ENCODE measurements around the gene WDR7.

WDR7 gene

GRCh38 chr18:56804395-56804794 lies 153.2 kb downstream of the WDR7 start:
- no peak for DNase-seq (ENCODE audit: low spot score)

- no peak for DNase-seq (ENCODE audit: low spot score)
Observed at GRCh38 chr18:56807901-56808300, 156.7 kb downstream of the WDR7 start.

- no peak for DNase-seq (ENCODE audit: low spot score)
Observed at GRCh38 chr18:56812674-56813073, 161.5 kb downstream of the WDR7 start.

DNA sequence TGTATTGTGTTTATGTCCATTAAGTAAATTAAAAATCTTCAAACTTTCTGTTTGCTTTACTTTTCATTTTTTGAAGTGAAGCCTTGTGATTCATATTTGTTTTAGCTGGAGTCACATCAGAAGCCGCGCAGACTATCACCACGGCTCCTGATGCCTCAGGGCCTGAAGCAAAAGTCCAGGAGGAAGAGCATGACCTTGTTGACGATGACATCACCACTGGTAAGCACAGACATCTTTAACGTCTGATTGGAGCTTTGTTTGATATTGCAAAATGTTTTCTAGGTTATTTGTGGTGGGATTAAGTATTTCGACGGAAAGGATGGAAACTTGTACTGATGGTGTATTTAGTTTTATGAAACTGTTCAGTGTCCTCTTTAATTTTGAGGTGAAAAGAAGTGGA lies 164.8 kb downstream of the WDR7 start:
- no peak for DNase-seq (ENCODE audit: low spot score)

DNA sequence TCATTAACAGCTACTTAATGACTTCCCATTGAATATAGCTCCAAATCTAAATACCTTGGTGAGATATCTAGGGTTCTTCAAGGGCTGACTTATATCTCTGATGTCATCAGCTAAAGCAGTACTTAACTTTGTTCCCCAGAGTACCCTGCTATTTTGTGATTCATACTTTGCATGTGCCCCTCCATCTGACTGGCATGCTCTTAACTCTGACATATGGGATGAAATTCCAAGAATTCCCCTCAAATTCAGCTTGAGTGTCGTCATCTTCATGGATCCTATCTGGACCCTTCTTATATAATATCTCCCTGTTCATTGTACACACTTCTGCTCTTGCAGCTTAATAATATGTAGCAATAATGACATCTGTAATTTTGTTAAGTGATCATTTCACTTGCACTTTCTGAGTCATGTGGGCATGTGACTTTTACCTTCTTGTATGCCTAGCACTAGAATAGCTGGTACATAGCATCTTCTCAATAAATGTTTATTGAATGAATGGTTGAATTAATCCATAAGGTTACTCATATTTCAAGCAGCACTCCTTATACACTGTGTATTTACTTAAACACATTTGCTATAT lies 172.9 kb downstream of the WDR7 start:
- DNase-seq (ENCODE audit: low spot score) = no peak

DNA sequence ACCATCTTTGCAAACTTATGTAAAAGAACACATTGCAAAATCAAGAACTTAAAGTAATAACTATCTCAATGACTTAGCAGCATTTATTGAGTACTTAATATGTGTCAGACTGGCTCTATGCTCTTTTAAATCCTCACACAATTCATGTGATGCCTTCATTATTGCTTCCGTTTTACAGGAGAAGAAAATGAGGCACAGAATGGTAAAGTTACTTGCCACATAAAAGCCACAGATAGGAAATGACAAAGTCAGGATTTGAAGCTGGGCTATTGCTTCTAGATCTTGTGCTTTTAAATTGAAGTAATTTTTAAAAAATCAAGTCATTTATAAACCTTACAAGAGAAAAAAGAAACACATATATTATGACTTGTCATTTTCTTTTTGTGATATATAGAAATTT lies 174.2 kb downstream of the WDR7 start:
- DNase-seq (ENCODE audit: low spot score) = no peak

GRCh38 chr18:56825878-56826277 lies 174.7 kb downstream of the WDR7 start:
- DNase-seq (ENCODE audit: low spot score) = no peak

- no peak for DNase-seq (ENCODE audit: low spot score)
Observed at GRCh38 chr18:56831988-56832387, 180.8 kb downstream of the WDR7 start.

DNA sequence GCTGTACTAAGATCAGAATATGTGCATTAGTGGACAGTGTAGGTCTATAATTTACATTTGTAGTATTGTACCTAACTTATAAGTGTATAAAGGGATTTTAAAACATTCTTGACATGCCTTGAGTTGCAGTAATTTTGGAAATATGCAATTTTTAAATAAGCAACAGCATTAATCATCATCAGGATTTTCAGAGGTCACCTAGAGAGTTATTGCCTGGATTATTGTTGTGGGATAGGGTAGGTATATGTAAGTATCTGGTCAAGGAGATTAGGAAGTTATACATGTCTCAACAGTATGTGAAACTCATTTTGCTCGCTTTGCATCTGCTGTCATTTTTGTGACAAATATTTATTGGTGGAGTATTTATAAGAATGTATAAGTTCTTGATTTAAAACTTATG lies 184.2 kb downstream of the WDR7 start:
- no peak for DNase-seq (ENCODE audit: low spot score)

- DNase-seq (ENCODE audit: low spot score) = no peak
Observed at GRCh38 chr18:56836173-56836572, 185.0 kb downstream of the WDR7 start.

DNA sequence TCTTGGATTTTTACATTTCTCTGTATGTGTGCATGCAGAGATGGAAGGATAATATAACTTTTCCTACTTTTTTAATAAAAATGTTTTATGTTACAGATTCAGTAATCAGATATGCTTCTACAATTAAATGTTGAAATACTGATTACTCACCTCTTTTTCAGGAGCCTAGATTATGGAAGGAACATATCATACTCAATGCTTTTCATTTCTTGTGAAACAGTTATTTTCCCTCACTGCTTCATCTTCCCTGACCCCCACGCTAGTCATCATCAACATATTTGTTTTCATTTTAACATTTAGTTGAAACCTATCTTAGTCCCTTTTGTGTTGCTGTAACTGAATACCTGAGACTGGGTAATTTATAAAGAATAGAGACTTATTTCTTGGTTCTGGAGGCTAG lies 190.7 kb downstream of the WDR7 start:
- DNase-seq (ENCODE audit: low spot score) = no peak

GRCh38 chr18:56843241-56843640 lies 192.1 kb downstream of the WDR7 start:
- DNase-seq (ENCODE audit: low spot score) = no peak

DNA sequence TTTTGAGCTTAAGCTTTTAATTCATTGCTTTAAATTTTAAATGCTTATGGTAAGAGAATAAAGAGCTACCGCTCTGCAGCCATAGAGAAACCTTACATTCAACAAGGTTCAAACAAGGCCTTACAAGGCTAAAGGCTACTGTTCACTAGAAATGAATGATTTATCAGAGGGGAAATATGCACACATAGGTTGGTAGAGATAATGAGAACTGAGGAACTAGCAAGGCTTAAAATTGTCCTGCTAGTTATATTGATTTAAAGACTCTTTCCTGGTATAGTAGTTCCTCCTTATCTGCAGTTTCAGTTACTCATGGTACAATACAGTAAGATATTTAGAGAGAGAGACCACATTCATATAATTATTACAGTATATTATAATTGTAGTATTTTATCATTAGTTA lies 193.4 kb downstream of the WDR7 start:
- DNase-seq (ENCODE audit: low spot score) = no peak

GRCh38 chr18:56851774-56852173 lies 200.6 kb downstream of the WDR7 start:
- no peak for DNase-seq (ENCODE audit: low spot score)

DNA sequence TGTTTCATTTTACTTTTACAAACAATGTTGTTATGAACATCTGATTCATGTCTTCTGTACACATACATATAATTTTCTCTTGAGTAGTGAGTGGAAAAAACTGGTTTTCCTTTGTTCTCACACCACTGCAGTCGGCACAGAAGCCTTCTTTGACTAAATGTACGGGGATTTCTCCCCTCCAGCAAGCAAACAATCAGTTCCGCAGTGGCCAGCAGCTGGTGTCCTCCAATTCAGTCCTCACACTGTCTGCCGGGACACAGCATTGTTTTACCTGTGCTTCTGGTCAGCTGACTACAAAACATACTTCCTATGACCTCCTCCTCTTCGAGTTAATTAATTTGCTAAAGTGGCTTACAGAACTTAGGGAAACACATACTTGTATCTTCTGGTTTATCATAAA lies 202.8 kb downstream of the WDR7 start:
- DNase-seq (ENCODE audit: low spot score) = no peak

- DNase-seq (ENCODE audit: low spot score) = no peak
Observed at GRCh38 chr18:56861244-56861643, 210.1 kb downstream of the WDR7 start.

DNA sequence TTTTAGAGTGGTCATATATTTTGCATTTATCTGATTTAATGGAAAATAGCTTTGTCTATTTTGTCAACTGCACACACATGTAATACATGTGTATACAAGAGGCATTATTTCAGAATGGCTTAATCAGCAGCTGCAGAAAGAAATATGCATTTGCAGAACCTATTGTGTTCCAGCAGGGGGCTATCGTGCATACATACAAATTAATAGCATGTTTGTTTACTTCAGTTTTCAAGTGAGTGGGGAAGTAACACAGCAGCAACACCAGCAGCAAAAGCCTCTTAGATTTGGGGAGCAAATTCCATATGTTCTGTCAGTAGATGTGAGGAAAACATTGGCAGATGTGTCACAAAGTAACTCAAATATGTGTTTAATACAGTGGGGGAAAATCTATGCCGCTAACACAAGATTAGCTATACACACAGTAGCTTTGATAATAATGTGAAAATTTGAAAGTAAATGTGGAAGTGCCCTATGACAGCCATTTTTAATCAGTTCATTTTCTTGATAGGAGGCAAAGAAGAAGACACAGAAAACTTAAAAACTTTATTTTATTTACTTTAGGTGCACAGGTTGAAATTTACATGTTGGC lies 218.1 kb downstream of the WDR7 start:
- DNase-seq (ENCODE audit: low spot score) = peak; percentile 20

GRCh38 chr18:56870982-56871381 lies 219.8 kb downstream of the WDR7 start:
- no peak for DNase-seq (ENCODE audit: low spot score)

DNA sequence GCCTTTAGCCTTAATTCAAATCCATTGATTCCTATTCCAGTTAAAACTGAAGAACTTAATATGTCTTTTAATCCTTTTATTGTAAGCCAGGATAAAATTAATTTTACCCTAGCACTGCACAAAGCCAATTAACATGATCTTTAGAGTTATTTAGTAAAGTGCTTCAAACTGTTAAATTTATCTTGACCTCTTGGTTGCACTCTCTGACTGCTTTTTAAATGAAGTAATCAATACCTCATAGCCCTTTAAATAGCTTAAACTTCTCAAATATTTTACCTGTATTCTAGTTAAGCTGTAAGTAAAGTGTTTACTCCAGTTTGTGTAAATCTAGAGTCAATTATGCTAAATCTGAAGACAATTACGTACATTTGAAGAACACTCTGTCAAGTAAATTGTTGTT lies 221.0 kb downstream of the WDR7 start:
- no peak for DNase-seq (ENCODE audit: low spot score)

GRCh38 chr18:56873441-56874140 lies 222.4 kb downstream of the WDR7 start:
- DNase-seq (ENCODE audit: low spot score) = no peak

- DNase-seq (ENCODE audit: low spot score) = no peak
Observed at GRCh38 chr18:56878711-56879110, 227.6 kb downstream of the WDR7 start.

- DNase-seq (ENCODE audit: low spot score) = no peak
Observed at GRCh38 chr18:56884511-56884910, 233.4 kb downstream of the WDR7 start.

DNA sequence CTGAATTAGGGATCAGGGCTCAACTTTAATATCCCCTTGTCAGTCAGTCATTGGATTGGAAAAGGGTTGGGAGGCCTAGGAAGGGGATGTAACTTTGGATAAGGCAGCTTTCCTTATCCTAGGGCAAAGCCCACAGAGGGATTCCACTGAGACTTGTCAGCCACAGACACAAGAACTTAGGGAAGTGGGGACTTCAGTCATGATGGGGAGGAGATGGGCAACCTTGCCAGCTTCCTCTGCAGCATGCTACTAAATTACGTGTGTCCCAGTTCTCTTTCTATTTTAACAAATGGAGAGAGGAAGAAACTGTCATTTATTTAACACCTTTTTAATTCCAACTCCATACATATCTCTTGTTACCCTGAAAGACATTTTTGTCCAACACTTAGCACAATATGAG lies 237.8 kb downstream of the WDR7 start:
- DNase-seq (ENCODE audit: low spot score) = no peak

- DNase-seq (ENCODE audit: low spot score) = no peak
Observed at GRCh38 chr18:56889621-56890020, 238.5 kb downstream of the WDR7 start.

Measured in CD4-positive, alpha-beta T cell treated with Interleukin-2 at 100 ng/mL for 4 hours (primary cell).